ENCODE data around the gene BRSK1. TPM values are rescaled to one million over a fixed set of nuclear protein-coding genes. Genes with fewer than 3 reads are reported as not detected.

The BRSK1 gene
- total and polyA plus RNA-seq, 10 of the 15 experiments (the other 5 are each of a cell fraction or from before 2014, with no cell fraction given): 0.03 to 0.76 (median 0.25) TPM; not detected in 4

DNA sequence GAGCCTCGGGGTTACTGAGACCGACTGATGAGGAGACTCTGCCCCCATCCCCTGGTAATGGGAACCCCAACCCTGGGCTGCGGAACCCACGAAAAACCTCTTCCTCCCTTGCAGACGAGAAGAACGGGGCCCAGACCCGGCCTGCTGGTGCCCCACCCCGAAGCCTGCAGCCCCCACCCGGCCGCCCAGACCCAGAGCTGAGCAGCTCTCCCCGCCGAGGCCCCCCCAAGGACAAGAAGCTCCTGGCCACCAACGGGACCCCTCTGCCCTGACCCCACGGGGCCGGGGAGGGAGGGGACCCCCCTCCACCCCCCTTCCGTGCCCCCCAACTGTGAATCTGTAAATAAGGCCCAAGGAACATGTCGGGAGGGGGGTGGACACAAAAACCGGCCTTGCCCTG, 28.0 kb downstream of the BRSK1 start:
- no peak for ATAC-seq
- no peaks in the 10 kb centered on the region for H3K36me3 ChIP-seq (ENCODE audit: control insufficient read depth in 2 of 2, insufficient read depth in 2 of 2, low read length in 1 of 2)
- H3K27ac ChIP-seq (ENCODE audit: control insufficient read depth, insufficient read depth): no peak overlapping the region
- WGBS (ENCODE audit: insufficient coverage, insufficient replicate concordance, low lambda C conversion rate, missing lambda C conversion rate): 37% methylated on average over 10 of the region's 18 CpGs
- H3K9ac ChIP-seq (ENCODE audit: control insufficient read depth, insufficient read depth, low read length): no peak overlapping the region
- SMC1A ChIA-PET (ENCODE audit: uncharacterized antibody, unreplicated experiment): no interaction called here
- TF ChIP-seq NFYB (IDR thresholded peaks at IDR 0.05; ENCODE audit: insufficient read depth, low read depth, low read length) (no peak), CEBPB (IDR thresholded peaks at IDR 0.05; ENCODE audit: borderline replicate concordance in 1 of 2, low read depth in 2 of 2, low read length in 2 of 2) (no peak), RFX5 (IDR thresholded peaks at IDR 0.05; ENCODE audit: low read depth, low read length) (no peak), ZBED1 (IDR thresholded peaks at IDR 0.05; ENCODE audit: borderline replicate concordance) (no peak), BHLHE40 (IDR thresholded peaks at IDR 0.05; ENCODE audit: borderline replicate concordance in 1 of 2, low read depth in 2 of 2, low read length in 1 of 2) (no peak)
- RAD21 ChIA-PET (ENCODE audit: unreplicated experiment): no interaction called here
- in situ Hi-C loops (cut with MboI) (no loop called here), intact Hi-C loops (cut with micrococcal nuclease; ENCODE audit: unreplicated experiment) (no loop called here)
- H3K27me3 ChIP-seq (replicated peaks in 1 of 2; ENCODE audit: control insufficient read depth in 2 of 2, insufficient read depth in 2 of 2, low read length in 1 of 2): no peaks in the 10 kb centered on the region
- H2AFZ ChIP-seq (ENCODE audit: control insufficient read depth, low read depth, low read length): no peak overlapping the region
- no peaks in the 10 kb centered on the region for H3K79me2 ChIP-seq (ENCODE audit: control insufficient read depth, insufficient read depth, low read length)
- no peak overlapping the region for H3K4me2 ChIP-seq (ENCODE audit: control insufficient read depth, insufficient read depth)
- BruUV-seq (replicated peaks): no TSS peak
- no peak for DNase-seq (ENCODE audit: low read depth, low spot score)
- POLR2A ChIA-PET: no interaction called here
- CTCF ChIA-PET: interaction anchor here (3.4 kb wide), 1 partner anchor 10 kb away, joined by 16 read pairs; no protein-coding TSS in a partner anchor
- H3K4me1 ChIP-seq (ENCODE audit: control insufficient read depth, insufficient read depth, low read length): no peaks in the 10 kb centered on the region
- H4K20me1 ChIP-seq (ENCODE audit: control insufficient read depth, insufficient read depth): no peaks in the 10 kb centered on the region
- no peak overlapping the region for H3K4me3 ChIP-seq
- no peaks in the 10 kb centered on the region for H3K9me3 ChIP-seq (replicated peaks; ENCODE audit: control insufficient read depth, insufficient read depth, low read length)
- FAIRE-seq: no peak

DNA sequence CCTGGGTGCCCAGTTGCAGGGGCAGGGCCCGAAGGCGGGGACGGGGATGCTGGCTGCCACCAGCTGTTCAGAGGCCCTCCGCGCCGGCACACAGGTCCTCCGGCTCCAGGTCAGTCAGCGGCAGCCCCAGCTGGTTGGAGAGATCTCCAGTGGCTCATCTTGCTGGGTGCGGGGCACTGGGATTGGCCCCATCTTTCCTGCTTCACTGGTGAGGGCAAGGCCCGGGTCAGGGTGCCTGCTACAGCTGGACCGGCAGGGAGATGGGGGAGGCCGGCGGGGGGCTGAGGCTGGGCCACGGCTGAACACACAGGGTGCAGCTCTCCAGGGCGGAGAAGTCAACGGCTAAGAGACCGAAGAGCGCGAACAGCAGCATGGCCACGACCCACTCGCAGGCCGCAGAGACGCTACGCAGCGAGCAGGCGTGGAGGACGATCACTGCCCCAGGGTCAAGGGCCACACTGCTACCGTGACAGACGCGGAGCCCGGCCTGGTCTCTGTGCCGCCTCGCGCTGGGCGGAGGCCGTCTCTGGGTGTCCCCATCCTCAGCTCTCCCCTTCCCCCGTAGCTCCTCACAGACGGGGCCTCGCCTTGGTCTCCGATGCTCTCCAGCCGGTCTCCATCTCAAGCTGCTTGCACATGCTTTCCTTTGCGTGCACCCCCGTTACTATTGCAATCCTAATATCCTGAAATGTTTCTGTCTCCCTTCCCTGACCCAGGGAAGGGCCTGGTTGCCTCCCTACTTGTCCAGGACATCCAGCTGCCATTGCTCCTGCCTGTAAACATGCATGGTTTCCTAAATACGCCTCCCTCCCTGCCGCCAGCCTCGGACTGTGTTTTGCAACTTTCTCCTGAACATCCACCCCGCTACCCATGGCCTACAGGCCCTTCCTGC, 29.1 kb downstream of the BRSK1 start:
- ChIA-PET POLR2A (interaction anchor here (0.7 kb wide), 1 partner anchor 38 kb away, joined by 6 read pairs; no protein-coding TSS in a partner anchor), RAD21 (ENCODE audit: unreplicated experiment) (no interaction called here), SMC1A (ENCODE audit: uncharacterized antibody, unreplicated experiment) (no interaction called here), CTCF (interaction anchor here (0.6 to 3.4 kb wide), 2 partner anchors 11 to 108 kb away, joined by 3 to 16 read pairs; no protein-coding TSS in a partner anchor)
- H3K9me3 ChIP-seq (replicated peaks; ENCODE audit: control insufficient read depth, insufficient read depth, low read length): no peaks in the 10 kb centered on the region
- no peaks in the 10 kb centered on the region for H3K79me2 ChIP-seq (ENCODE audit: control insufficient read depth, insufficient read depth, low read length)
- intact Hi-C loops (cut with micrococcal nuclease; ENCODE audit: unreplicated experiment) (no loop called here), in situ Hi-C loops (cut with MboI) (no loop called here)
- H3K36me3 ChIP-seq (ENCODE audit: control insufficient read depth in 2 of 2, insufficient read depth in 2 of 2, low read length in 1 of 2): no peaks in the 10 kb centered on the region
- no peaks in the 10 kb centered on the region for H3K4me1 ChIP-seq (ENCODE audit: control insufficient read depth, insufficient read depth, low read length)
- H2AFZ ChIP-seq (ENCODE audit: control insufficient read depth, low read depth, low read length): no peak overlapping the region
- H4K20me1 ChIP-seq (ENCODE audit: control insufficient read depth, insufficient read depth): no peaks in the 10 kb centered on the region
- no peak overlapping the region for H3K27ac ChIP-seq (ENCODE audit: control insufficient read depth, insufficient read depth)
- H3K4me2 ChIP-seq (ENCODE audit: control insufficient read depth, insufficient read depth): no peak overlapping the region
- no peak for DNase-seq (ENCODE audit: low read depth, low spot score)
- no peaks in the 10 kb centered on the region for H3K27me3 ChIP-seq (replicated peaks in 1 of 2; ENCODE audit: control insufficient read depth in 2 of 2, insufficient read depth in 2 of 2, low read length in 1 of 2)
- H3K4me3 ChIP-seq: no peak overlapping the region
- no peak overlapping the region for H3K9ac ChIP-seq (ENCODE audit: control insufficient read depth, insufficient read depth, low read length)
- no peak for ATAC-seq
- BruUV-seq (replicated peaks): no TSS peak
- WGBS (ENCODE audit: insufficient coverage, insufficient replicate concordance, low lambda C conversion rate, missing lambda C conversion rate): 67% methylated on average over 41 of the region's 47 CpGs
- no peak for FAIRE-seq
- TF ChIP-seq RUNX3 (IDR thresholded peaks at IDR 0.05; ENCODE audit: low read length) (no peak), CREB1 (IDR thresholded peaks at IDR 0.05; ENCODE audit: low read depth) (no peak), STAT1 (conservative IDR thresholded peaks at IDR 0.05) (no peak), MEF2B (IDR thresholded peaks at IDR 0.05; ENCODE audit: partially characterized antibody, poor library complexity, severe bottlenecking) (no peak)
- TF ChIP-seq, protein P1, sequence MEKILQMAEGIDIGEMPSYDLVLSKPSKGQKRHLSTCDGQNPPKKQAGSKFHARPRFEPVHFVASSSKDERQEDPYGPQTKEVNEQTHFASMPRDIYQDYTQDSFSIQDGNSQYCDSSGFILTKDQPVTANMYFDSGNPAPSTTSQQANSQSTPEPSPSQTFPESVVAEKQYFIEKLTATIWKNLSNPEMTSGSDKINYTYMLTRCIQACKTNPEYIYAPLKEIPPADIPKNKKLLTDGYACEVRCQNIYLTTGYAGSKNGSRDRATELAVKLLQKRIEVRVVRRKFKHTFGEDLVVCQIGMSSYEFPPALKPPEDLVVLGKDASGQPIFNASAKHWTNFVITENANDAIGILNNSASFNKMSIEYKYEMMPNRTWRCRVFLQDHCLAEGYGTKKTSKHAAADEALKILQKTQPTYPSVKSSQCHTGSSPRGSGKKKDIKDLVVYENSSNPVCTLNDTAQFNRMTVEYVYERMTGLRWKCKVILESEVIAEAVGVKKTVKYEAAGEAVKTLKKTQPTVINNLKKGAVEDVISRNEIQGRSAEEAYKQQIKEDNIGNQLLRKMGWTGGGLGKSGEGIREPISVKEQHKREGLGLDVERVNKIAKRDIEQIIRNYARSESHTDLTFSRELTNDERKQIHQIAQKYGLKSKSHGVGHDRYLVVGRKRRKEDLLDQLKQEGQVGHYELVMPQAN (conservative IDR thresholded peaks at IDR 0.05): no peak
- TF ChIP-seq, protein P2, sequence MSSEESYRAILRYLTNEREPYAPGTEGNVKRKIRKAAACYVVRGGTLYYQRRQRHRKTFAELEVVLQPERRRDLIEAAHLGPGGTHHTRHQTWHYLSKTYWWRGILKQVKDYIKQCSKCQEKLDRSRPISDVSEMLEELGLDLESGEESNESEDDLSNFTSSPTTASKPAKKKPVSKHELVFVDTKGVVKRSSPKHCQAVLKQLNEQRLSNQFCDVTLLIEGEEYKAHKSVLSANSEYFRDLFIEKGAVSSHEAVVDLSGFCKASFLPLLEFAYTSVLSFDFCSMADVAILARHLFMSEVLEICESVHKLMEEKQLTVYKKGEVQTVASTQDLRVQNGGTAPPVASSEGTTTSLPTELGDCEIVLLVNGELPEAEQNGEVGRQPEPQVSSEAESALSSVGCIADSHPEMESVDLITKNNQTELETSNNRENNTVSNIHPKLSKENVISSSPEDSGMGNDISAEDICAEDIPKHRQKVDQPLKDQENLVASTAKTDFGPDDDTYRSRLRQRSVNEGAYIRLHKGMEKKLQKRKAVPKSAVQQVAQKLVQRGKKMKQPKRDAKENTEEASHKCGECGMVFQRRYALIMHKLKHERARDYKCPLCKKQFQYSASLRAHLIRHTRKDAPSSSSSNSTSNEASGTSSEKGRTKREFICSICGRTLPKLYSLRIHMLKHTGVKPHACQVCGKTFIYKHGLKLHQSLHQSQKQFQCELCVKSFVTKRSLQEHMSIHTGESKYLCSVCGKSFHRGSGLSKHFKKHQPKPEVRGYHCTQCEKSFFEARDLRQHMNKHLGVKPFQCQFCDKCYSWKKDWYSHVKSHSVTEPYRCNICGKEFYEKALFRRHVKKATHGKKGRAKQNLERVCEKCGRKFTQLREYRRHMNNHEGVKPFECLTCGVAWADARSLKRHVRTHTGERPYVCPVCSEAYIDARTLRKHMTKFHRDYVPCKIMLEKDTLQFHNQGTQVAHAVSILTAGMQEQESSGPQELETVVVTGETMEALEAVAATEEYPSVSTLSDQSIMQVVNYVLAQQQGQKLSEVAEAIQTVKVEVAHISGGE (CRISPR knock-in tag; IDR thresholded peaks at IDR 0.05): no peak
